Neuronal stem cell (in vitro differentiated cells): ENCODE measurements around the gene DCST1.

ENCODE experiments used
- DNase-seq: peaks from one replicate; pipeline ENCODE4 v3.0.0-alpha.2; 2013; ENCODE audit warnings: low spot score
- H2AFZ ChIP-seq: one replicate; pipeline ENCODE4 v1.6.1; 2013; ENCODE audit warnings: mild to moderate bottlenecking, low read length, inconsistent platforms
- H2AK5ac ChIP-seq: 2 replicates; pipeline ENCODE4 v1.6.1; 2013; ENCODE audit warnings: low read depth, mild to moderate bottlenecking, inconsistent platforms, low read length, moderate library complexity, mixed read lengths
- H2BK120ac ChIP-seq: 2 replicates; pipeline ENCODE4 v1.6.1; 2013; ENCODE audit warnings: low read depth, mild to moderate bottlenecking, inconsistent platforms, low read length, moderate library complexity, mixed read lengths
- H2BK12ac ChIP-seq: one replicate; pipeline ENCODE4 v1.6.1; 2013; ENCODE audit warnings: low read length, inconsistent platforms
- H2BK15ac ChIP-seq: 2 replicates; pipeline ENCODE4 v1.6.1; 2013; ENCODE audit warnings: mild to moderate bottlenecking, low read length, inconsistent platforms, mixed read lengths
- H2BK5ac ChIP-seq: one replicate; pipeline ENCODE4 v1.6.1; 2013; ENCODE audit warnings: inconsistent platforms, mild to moderate bottlenecking, low read length, moderate library complexity
- H3K14ac ChIP-seq: one replicate; pipeline ENCODE4 v1.6.1; 2013; ENCODE audit warnings: low read length, inconsistent platforms
- H3K18ac ChIP-seq: 2 replicates; pipeline ENCODE4 v1.6.1; 2013; ENCODE audit warnings: low read length, inconsistent platforms
- H3K23ac ChIP-seq: 2 replicates; pipeline ENCODE4 v1.6.1; 2013; ENCODE audit warnings: low read depth, mild to moderate bottlenecking, mixed read lengths, low read length, inconsistent platforms; ENCODE audit not compliant: poor library complexity
- H3K27ac ChIP-seq: replicated peaks from 3 replicates; pipeline ENCODE4 v1.5.1; 2013; ENCODE audit warnings: low read length, inconsistent platforms
- H3K27me3 ChIP-seq, 3 experiments: 2 replicates each; pipeline ENCODE4 v1.6.1; 2013; ENCODE audit warnings: low read length in 3 of 3, mild to moderate bottlenecking in 2 of 3, inconsistent platforms in 1 of 3, low read depth in 1 of 3, mixed read lengths in 1 of 3, moderate library complexity in 1 of 3; ENCODE audit not compliant: control insufficient read depth in 3 of 3, insufficient read depth in 3 of 3
- H3K36me3 ChIP-seq, 2 donors: replicated peaks in 1 of 2; 2 replicates each; pipeline ENCODE4 v1.6.1; 2013; ENCODE audit warnings: low read length in 2 of 2; ENCODE audit not compliant: control insufficient read depth in 2 of 2, insufficient read depth in 2 of 2
- H3K4ac ChIP-seq: 2 replicates; pipeline ENCODE4 v1.6.1; 2013; ENCODE audit warnings: inconsistent platforms, mild to moderate bottlenecking, low read length, moderate library complexity
- H3K4me1 ChIP-seq, 2 donors: 1 replicate in 1 of 2; 2 replicates in 1 of 2; pipeline ENCODE4 v1.6.1; 2013; ENCODE audit warnings: low read length in 2 of 2, low read depth in 1 of 2; ENCODE audit not compliant: control insufficient read depth in 2 of 2, insufficient read depth in 1 of 2
- H3K4me2 ChIP-seq: one replicate; pipeline ENCODE4 v1.6.1; 2013; ENCODE audit warnings: mild to moderate bottlenecking, low read length, inconsistent platforms; ENCODE audit not compliant: insufficient read depth, poor library complexity, severe bottlenecking
- H3K4me3 ChIP-seq, 2 donors: 2 replicates each; pipeline ENCODE4 v1.5.1; 2013; ENCODE audit warnings: low read length in 2 of 2, mild to moderate bottlenecking in 2 of 2, inconsistent platforms in 1 of 2, moderate library complexity in 1 of 2
- H3K79me1 ChIP-seq: one replicate; pipeline ENCODE4 v1.6.1; 2013; ENCODE audit warnings: low read depth, mild to moderate bottlenecking, inconsistent platforms, low read length, moderate library complexity
- H3K9ac ChIP-seq: one replicate; pipeline ENCODE4 v1.6.1; 2013; ENCODE audit warnings: mild to moderate bottlenecking, low read depth, low read length, inconsistent platforms; ENCODE audit not compliant: poor library complexity
- H3K9me3 ChIP-seq, 2 donors: replicated peaks in 1 of 2; 2 replicates each; pipeline versions ENCODE3 to v1.6.1; 2013; ENCODE audit warnings: low read length in 2 of 2, mild to moderate bottlenecking in 2 of 2, inconsistent platforms in 1 of 2, low read depth in 1 of 2, mixed read lengths in 1 of 2, moderate library complexity in 1 of 2; ENCODE audit not compliant: control insufficient read depth in 2 of 2, insufficient read depth in 1 of 2
- H4K8ac ChIP-seq: one replicate; pipeline ENCODE4 v1.6.1; 2013; ENCODE audit warnings: low read depth, mild to moderate bottlenecking, inconsistent platforms, low read length, moderate library complexity
- H4K91ac ChIP-seq: one replicate; pipeline ENCODE4 v1.6.1; 2013; ENCODE audit warnings: low read length, low read depth, mild to moderate bottlenecking, inconsistent platforms; ENCODE audit not compliant: poor library complexity
- WGBS, 2 donors: extraction: QIAGEN DNeasy Blood & Tissue Kit; methylation state at CpG; one replicate each; pipeline ENCODE4 v1.1.7; 2013; ENCODE audit warnings: missing lambda C conversion rate in 2 of 2, mixed read lengths in 1 of 2; ENCODE audit not compliant: insufficient read length in 2 of 2, insufficient replicate concordance in 1 of 2; ENCODE audit errors: extremely low coverage in 2 of 2; 5-methylcytosine and 5-hydroxymethylcytosine counted together

DCST1 gene

DNA sequence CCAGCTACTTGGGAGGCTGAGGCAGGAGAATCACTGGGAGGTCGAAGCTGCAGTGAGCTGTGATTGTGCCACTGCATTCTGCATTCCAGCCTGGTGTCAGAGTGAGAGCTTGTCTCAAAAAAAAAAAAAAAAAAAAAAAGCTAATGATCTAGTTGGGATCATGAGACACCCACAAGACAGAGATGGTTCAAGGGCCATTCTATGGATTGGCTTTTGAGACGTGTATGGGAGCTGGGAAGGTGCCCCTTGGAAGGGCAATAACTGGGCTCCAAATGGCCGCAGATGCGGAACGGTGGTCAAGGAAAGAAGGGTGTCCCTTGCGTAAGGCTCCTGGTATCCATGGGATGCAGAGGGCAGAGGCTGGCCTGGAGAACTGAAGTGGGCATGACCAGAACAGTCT lies 10.7 kb downstream of the DCST1 start:
- peak overlapping the region; percentile 39 for H3K18ac ChIP-seq
- H2AK5ac ChIP-seq: no peak overlapping the region
- peak overlapping the region; percentile 67 for H2BK12ac ChIP-seq
- no peak overlapping the region for H2BK120ac ChIP-seq
- H3K9ac ChIP-seq: no peak overlapping the region
- no peak overlapping the region for H4K8ac ChIP-seq
- H3K36me3 ChIP-seq: no peaks in the 10 kb centered on the region
- no peaks in the 10 kb centered on the region for H3K79me1 ChIP-seq
- H3K27me3 ChIP-seq: no peaks in the 10 kb centered on the region
- no peak overlapping the region for H2BK5ac ChIP-seq
- no CpG with 5 or more reads among the region's 6 CpGs for WGBS, 2 donors
- no peak overlapping the region for H3K23ac ChIP-seq
- peaks cover 9 to 10% of the 10 kb centered on the region in 2 donors for H3K4me1 ChIP-seq
- no peak overlapping the region for H2BK15ac ChIP-seq
- H3K4me3 ChIP-seq: no peak overlapping the region
- DNase-seq: no peak
- no peak overlapping the region for H3K4ac ChIP-seq
- H3K4me2 ChIP-seq: no peak overlapping the region
- no peak overlapping the region for H3K27ac ChIP-seq
- peak overlapping the region; percentile 45 for H2AFZ ChIP-seq
- no peak overlapping the region for H3K14ac ChIP-seq
- peaks cover 0 to 3% of the 10 kb centered on the region in 2 donors for H3K9me3 ChIP-seq
- no peak overlapping the region for H4K91ac ChIP-seq

DNA sequence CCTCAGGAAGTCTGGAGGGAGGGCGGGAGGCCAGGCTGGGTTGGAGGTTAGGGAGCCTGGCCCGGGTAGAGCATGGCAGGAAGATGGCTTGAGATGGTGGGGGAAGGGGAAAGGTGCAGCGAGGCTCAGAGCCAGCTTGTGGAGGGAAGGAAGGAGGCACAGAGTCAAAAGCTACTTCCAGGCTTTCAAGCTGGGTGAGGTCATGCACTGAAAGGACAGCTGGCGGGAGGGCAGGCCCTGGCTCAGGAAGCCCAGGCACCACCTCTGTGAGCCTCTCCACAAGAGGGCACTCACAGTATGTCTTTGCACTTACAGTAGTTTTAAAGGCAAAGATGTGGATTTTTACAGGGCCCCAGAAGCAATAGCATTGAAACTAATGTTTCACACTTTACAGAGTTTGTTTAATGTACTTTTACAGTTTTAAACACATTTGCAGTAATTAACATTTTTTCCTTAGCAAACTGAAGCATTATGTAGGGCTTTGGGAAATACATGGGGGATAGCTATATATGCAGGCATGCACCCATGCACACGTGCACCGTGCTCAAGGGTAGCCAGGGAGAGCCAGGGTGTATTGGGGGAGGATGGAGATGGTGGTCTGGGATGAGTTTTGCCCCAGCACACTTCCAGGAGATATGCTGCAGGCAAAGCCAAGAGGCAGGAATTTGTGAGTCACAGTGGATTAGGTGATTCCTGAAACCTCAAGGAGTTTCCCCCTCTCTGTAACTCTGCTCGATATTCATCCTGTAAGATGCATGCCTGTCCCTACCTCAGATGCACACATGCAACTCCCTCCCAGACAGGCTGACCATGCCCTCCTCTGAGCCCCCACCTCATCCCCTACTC lies 11.4 kb downstream of the DCST1 start:
- no peak overlapping the region for H3K4me2 ChIP-seq
- no peak overlapping the region for H2BK5ac ChIP-seq
- H3K9ac ChIP-seq: peak overlapping the region; percentile 73
- no peak overlapping the region for H3K4me3 ChIP-seq
- H3K4me1 ChIP-seq: peaks cover 14 to 15% of the 10 kb centered on the region in 2 donors
- no peak overlapping the region for H4K8ac ChIP-seq
- no peak overlapping the region for H2AK5ac ChIP-seq
- peak overlapping the region; percentile 39 for H3K18ac ChIP-seq
- no CpG with 5 or more reads among the region's 7 CpGs for WGBS, 2 donors
- H3K27ac ChIP-seq: no peak overlapping the region
- no peak overlapping the region for H3K4ac ChIP-seq
- H2BK120ac ChIP-seq: no peak overlapping the region
- peak overlapping the region; percentile 45 for H2AFZ ChIP-seq
- no peaks in the 10 kb centered on the region for H3K27me3 ChIP-seq
- no peaks in the 10 kb centered on the region for H3K36me3 ChIP-seq
- H2BK15ac ChIP-seq: no peak overlapping the region
- peak; percentile 52 for DNase-seq
- peaks cover 0 to 3% of the 10 kb centered on the region in 2 donors for H3K9me3 ChIP-seq
- no peak overlapping the region for H3K23ac ChIP-seq
- no peaks in the 10 kb centered on the region for H3K79me1 ChIP-seq
- peak overlapping the region; percentile 67 for H2BK12ac ChIP-seq
- no peak overlapping the region for H4K91ac ChIP-seq
- no peak overlapping the region for H3K14ac ChIP-seq

- no peaks in the 10 kb centered on the region for H3K79me1 ChIP-seq
- H3K4ac ChIP-seq: no peak overlapping the region
- no peak overlapping the region for H3K4me3 ChIP-seq
- H2BK5ac ChIP-seq: no peak overlapping the region
- no peak overlapping the region for H2AK5ac ChIP-seq
- no peak overlapping the region for H4K8ac ChIP-seq
- no peak overlapping the region for H3K23ac ChIP-seq
- no peak overlapping the region for H2AFZ ChIP-seq
- H4K91ac ChIP-seq: no peak overlapping the region
- no peak overlapping the region for H3K9ac ChIP-seq
- no peak for DNase-seq
- H3K36me3 ChIP-seq: peaks cover 0 to under 1% of the 10 kb centered on the region in 2 donors
- no peak overlapping the region for H2BK12ac ChIP-seq
- H3K18ac ChIP-seq: no peak overlapping the region
- no CpG with 5 or more reads among the region's 8 CpGs for WGBS, 2 donors
- no peaks in the 10 kb centered on the region for H3K27me3 ChIP-seq
- H3K9me3 ChIP-seq: no peaks in the 10 kb centered on the region
- H3K27ac ChIP-seq: no peak overlapping the region
- no peak overlapping the region for H2BK120ac ChIP-seq
- peaks cover 24 to 26% of the 10 kb centered on the region in 2 donors for H3K4me1 ChIP-seq
- H3K14ac ChIP-seq: no peak overlapping the region
- H2BK15ac ChIP-seq: no peak overlapping the region
- no peak overlapping the region for H3K4me2 ChIP-seq
Measured at GRCh38 chr1:155048449-155049334, 15.1 kb downstream of the DCST1 start.
